ENCODE data around the gene PXMP4.

Gene PXMP4

DNA sequence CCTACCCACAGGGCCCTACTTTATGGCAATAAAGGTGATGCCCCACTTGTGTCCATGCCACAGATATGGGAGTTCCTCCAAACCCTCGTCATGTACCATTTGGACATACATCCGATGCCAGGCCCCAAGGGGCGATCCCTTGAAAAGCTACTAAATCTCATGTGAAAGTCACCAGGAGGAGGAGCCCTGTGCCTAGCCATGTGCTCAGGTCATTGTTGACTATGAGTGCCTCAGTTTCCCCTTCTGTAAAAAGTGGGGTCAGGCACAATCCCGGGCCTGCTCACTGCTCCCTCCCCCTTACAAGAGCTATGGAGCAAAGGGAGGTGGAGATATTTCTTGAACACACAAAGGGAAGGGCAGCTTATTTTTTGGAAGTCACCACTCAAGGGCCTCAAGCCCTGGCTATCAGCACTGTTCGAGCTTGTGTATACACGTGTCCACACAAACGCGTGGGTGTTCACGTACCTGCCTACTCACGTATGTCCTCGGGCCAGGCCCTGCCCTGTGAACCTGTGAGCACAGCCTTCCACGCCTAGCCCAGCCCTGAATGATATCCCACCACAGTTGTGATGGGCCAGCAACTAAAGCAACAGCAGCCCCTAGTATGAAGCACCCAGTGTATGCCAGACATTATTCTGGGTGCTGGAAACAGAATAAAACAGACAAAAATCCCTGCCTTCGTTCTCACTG lies 51.5 kb downstream of the PXMP4 start:
- no peak for DNase-seq (ENCODE audit: low read depth)

DNA sequence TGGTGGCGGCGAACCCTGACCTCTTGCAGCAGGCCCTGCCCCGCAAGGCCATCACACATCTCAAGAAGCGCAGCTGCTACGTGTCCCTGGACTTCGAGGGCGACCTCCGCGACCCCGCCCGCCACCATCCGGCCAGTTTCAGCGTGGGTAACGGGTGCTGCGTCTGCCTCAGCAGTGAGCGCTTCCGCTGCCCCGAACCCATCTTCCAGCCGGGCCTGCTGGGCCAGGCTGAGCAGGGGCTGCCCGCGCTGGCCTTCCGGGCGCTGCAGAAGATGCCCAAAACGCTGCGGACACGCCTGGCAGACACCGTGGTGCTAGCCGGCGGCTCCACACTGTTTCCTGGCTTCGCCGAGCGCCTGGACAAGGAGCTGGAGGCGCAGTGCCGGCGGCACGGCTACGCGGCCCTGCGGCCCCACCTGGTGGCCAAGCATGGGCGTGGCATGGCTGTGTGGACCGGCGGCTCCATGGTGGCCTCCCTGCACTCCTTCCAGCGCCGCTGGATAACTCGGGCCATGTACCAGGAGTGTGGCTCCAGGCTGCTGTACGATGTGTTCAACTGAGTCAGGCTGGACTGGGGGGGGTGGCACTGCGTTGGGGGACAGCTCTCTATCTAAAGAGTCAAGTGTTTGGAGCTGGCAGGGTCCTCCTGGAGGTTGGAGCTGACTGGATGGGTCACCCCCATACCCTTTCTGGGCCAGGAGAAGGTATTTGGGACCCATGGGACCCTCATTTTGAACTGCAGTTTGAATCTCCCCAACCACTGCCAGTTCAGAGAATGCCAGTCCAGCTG lies 52.2 kb downstream of the PXMP4 start:
- peak; percentile 55 for DNase-seq (ENCODE audit: low read depth)

- no peak for DNase-seq (ENCODE audit: low read depth)
Observed at GRCh38 chr20:33667245-33667675, 52.9 kb downstream of the PXMP4 start.

DNA sequence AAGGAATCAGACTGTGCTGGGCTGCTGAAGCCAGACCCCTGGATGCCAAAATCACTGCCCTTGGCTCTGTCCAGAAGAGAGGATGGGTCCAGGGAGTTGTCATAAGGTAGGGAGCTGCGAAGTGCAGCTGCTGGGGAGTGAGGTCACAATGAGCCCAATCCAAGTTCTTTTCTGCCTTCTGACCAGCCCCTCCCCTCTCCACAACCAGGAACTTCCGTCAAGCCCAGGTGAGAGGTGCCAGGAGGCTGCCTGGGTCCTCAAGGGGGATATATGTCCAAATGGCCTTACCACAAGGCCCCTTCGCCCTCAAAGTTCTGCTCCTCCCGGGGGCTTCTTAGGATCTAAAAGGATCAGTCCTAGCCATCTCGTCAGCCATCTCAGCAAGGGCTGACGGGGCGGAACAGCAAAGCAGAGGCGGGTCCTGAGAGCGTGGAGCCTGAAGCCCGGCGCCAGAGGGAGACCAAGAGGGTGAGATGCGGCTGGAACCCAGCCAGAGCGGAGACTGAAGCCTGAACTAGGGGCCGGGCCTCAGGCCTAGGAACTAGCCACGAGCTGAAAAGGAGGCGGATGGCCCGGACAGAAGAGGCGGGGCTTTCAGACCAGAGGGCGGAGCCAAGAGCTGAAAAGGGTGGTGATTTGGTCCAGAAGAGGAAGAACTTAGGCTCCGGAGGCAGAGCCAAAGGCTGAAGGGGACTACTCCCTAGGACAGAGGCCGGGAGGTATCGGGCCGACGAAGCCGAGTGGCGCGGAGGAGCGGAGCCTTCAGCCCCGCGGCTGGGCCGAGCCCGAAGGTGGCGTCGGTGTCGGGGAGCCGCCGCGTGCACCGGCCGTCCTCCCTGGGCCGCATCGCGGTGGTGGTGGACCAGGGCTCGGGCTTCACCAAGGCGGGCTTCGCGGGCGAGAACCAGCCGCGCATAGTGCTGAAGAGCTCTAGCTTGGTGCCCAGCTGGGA lies 53.5 kb downstream of the PXMP4 start, which contains the start of gene ACTL10:
ACTL10 (plus strand) TSS at position 651 of the 952 bp plus-strand sequence. CDS start 555 bp downstream, outside the sequence.
- DNase-seq (ENCODE audit: low read depth): peak; percentile 57

GRCh38 chr20:33664762-33665144 lies 55.4 kb downstream of the PXMP4 start:
- DNase-seq (ENCODE audit: low read depth): no peak

GRCh38 chr20:33664085-33664761 lies 55.9 kb downstream of the PXMP4 start:
- DNase-seq (ENCODE audit: low read depth): no peak

GRCh38 chr20:33663161-33664084 lies 56.7 kb downstream of the PXMP4 start:
- DNase-seq (ENCODE audit: low read depth): peak; percentile 73

DNA sequence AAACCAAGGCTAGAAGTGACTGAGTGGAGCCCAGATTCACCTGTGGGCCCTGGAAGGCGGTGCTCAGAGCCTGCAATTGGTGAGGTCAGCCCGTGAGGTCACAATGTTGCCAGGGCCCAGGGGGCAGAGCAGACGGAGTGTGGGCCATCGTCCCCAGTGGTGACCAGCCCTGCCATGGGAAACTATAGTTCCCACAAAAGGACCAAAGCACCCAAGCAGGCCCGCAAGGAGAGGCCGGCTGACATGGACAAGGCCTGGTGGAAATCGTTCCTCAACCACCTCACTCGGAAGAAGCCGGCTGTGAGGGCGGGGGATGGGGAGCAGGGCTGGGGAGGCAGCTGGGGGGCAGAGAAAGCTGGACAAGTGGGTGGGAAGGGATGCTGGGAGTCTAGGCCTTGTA lies 57.9 kb downstream of the PXMP4 start, which contains the start of gene C20orf144:
C20orf144 (plus strand) TSS at position 156 of the 400 bp plus-strand sequence; CDS start at position 175, 19 bp downstream.
- no peak for DNase-seq (ENCODE audit: low read depth)

DNA sequence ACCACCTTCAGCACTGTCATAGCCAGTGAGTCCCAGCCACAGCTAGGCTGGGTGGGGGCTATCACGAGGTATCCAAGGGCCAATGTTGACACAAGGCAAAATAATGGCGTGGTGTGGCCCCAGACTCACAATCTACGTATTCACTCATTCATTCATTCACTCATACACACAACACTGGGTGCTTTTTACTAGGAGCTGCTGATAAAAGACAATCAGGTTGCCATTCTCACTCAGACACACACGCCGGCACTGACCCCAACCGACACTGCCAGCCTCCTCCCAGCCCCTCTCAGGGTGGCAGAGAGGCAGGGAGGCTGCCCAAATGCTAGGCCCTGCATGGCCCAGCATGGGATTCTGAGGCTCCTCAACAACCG lies 59.4 kb downstream of the PXMP4 start:
- DNase-seq (ENCODE audit: low read depth): no peak

- DNase-seq (ENCODE audit: low read depth): no peak
Observed at GRCh38 chr20:33660035-33660684, 60.0 kb downstream of the PXMP4 start.

- no peak for DNase-seq (ENCODE audit: low read depth)
Observed at GRCh38 chr20:33659341-33660034, 60.6 kb downstream of the PXMP4 start.

DNA sequence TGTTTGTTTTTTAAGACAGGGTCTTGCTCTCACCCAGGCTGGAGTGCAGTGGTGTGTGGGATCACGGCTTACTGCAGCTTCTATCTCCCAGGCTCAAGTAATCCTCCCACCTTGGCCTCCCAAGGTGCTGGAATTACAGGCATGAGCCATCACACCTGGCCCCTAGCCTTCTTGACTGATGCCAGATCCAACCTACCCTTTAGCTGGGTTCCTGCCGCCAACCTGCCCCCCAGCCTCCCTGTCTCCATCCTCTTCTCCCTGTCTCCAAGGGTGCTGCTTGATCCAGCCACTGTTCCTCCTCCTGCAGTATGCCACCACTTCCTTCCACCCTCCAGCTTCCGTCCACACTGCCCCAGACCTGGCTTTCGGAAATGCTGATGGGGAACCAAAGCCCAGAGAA lies 61.2 kb downstream of the PXMP4 start:
- no peak for DNase-seq (ENCODE audit: low read depth)

- no peak for DNase-seq (ENCODE audit: low read depth)
Observed at GRCh38 chr20:33658510-33658909, 61.6 kb downstream of the PXMP4 start.

DNA sequence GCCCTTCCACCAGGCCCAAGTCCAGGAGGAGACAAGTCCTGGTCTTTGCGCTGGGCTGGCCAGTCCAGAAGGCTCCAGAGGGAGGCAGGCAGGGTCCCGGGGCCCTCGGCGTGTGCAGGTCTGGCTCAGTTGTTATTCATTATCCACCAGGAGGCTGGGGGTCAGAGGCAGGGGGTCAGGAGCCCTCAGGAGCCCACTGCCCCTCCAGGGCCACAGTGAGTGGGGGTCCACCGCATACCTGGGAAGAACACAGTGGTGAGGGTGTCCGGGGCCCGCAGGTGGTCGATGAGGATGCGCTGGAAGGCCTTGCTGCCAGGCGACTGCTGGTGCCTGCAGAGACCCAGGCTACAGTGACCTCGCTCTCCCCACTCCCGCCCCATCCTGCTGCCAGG lies 62.4 kb downstream of the PXMP4 start:
- DNase-seq (ENCODE audit: low read depth): no peak

GRCh38 chr20:33656783-33657703 lies 63.1 kb downstream of the PXMP4 start:
- DNase-seq (ENCODE audit: low read depth): no peak

- DNase-seq (ENCODE audit: low read depth): no peak
Observed at GRCh38 chr20:33656010-33656782, 63.9 kb downstream of the PXMP4 start.

- DNase-seq (ENCODE audit: low read depth): no peak
Observed at GRCh38 chr20:33655164-33655563, 64.9 kb downstream of the PXMP4 start.

Measured in T follicular helper cell (primary cell).